ENCODE data around the gene CDC42BPA.
A peak's percentile ranks its signal among the peaks of the same experiment; 100 is the strongest.

CDC42BPA gene

DNA sequence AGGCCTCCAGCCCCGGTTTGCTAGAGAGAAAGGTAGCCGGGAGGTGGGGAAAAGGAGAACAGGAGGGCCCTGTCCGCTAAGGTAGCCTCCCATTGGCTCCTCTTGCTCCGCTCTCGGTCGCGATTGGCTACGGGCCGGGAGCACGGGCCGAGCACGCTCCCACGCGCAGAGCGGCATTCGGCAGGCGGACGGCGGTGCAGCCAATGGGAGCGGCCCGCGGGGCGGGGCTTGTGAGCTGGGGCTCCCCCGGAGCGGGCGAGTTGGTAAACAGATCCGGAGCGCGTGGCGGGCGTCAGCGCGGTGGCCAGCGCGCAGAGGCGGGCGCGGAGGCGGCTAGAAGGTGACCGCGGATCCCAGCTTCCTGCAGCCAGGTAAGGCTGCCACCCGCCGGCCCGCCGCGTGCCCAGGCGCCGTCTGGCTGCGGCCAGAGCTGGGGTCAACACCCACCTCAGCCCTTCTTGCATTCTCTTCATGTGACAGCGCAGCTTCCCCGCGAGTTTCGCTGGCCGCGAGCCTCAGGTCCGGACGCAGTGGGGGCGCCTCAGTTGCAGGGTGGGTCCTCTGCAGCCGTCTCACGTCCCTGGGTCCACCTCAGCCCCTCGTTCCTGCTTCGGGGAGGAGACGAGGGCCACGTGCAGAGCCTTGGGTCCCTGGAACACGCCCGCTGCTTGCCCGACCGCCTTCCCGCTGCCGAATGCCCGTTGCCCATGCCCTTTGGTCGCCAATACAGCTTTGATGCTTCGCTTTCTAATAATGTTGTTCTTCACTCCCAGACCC, 378.1 kb downstream of the CDC42BPA start, which contains the start of gene COQ8A:
Gene COQ8A (plus strand): TSS at position 266 of the 777 bp plus-strand sequence. CDS start 21,092 bp downstream, outside the sequence.
- peak; percentile 99 for DNase-seq

Measured in GDM1 (cell line).